Hematopoietic multipotent progenitor cell treated with erythropoietin and hydrocortisone succinate and interleukin-3 and kit ligand, for 17 days (in vitro differentiated cells): ENCODE results near the gene LYG2.
"Not testable (repeated sequence)": the region's sequence is repeated elsewhere in the genome, so short reads cannot be mapped to it uniquely, and the experiment has no call there.

Experiments
- DNase-seq: peaks from one replicate; pipeline ENCODE4 v3.0.0-alpha.2; 2015; ENCODE audit warnings: low spot score

The LYG2 gene, protein sequence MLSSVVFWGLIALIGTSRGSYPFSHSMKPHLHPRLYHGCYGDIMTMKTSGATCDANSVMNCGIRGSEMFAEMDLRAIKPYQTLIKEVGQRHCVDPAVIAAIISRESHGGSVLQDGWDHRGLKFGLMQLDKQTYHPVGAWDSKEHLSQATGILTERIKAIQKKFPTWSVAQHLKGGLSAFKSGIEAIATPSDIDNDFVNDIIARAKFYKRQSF

DNA sequence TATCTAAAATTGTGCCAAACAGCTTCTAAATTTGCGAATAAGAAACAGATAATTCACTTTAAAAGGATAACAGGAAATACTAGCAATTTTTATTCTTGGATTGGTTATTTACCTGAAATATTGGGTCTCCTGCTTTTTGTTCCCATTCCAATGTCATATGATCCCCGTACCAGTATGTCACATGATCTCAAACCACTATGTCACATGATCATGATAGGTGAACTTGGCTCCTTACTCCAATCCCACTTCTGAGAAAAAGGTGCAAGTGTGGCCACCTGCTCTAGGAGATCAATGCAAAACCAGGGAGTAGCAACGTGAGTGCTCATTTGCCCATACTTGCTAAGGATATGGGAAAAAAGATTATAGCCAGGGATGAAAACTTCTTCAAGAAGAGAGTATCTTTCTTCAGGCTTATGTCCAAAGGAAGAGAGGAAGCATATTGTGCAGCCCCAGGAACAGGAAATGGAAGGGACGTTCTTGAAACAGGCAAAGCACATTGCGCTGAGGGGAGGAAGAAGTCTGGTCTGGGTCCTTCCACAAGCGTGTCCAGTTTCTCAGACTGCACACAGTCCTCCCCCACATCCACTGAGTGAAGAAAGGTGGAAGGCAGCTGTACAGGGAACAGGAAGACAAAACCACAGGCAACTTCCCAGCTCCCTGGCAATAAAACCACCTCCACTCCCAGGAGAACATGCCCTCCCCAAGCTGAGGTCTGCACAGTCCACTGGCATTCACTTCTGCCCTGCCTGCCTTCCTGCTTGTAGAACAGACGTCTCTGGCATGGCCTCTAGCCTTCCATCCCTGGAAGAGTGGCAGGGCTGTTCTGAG, at the start of gene LYG2:
TSS of gene LYG2 (minus strand) at position 176 of the 828 bp plus-strand sequence. CDS start 1,406 bp downstream, outside the sequence.
- no peak for DNase-seq

DNA sequence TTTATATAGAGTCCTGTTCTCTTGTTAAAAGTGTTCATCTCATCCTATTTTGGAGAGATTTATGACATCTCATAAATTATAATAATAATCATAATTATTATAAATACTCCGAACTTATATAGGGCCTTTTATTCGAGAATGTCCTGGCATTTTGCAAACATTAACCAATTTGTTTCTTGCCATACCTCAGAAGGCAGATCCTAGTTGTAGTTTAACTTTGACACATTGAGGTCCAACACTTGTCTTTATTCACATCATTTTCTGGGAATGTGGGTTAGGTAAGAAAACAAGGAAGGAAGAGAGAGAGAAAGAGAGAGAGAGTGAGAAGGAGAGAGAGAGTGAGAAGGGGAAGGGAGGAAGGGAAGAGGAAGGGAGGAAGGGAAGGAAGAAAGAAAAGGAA, 45.6 kb upstream of the LYG2 start, which contains the start of gene LYG1:
TSS of gene LYG1 (minus strand) at position 101 of the 400 bp plus-strand sequence. CDS start 5,527 bp downstream, outside the sequence.
- DNase-seq: not testable (repeated sequence)

GRCh38 chr2:99299580-99299979, 44.1 kb upstream of the LYG2 start:
- DNase-seq: no peak

GRCh38 chr2:99297994-99298393, 42.5 kb upstream of the LYG2 start:
- no peak for DNase-seq

- no peak for DNase-seq
Measured at GRCh38 chr2:99285526-99285925, 30.1 kb upstream of the LYG2 start.

DNA sequence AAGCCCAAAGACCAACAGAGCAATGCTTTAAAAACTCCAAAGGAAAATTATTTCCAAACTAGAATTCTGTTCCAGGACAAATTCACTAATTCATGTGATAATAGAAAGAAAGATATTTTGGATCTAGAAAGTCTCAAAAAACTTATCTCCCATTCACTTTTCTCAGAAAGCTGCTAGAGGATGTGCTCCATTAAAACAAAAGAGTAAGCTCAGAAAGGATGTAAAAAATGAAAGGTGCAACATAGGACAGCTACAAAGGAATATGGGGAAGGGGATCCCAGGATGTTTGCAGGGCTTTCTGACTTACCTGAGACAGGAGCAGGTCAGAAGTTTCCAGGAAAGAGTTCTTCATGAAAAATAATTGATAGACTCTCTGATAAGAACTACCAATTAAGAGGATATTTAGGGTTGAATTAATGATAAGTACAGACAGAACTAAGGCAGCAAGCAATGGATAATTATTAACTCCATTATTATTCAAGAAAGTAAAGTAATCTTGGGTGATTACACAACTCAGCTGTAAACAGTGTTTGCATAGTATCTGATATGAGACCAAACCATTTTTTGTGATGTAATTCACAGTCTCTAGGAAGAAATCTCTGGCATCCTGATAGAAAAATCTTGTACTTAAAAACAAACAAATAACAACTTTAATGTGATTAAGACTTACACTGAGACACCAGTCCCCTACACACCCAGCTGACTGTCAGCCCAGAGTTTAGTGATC, 24.7 kb upstream of the LYG2 start:
- no peak for DNase-seq

GRCh38 chr2:99278793-99279291, 23.4 kb upstream of the LYG2 start:
- no peak for DNase-seq

GRCh38 chr2:99278195-99278765, 22.8 kb upstream of the LYG2 start:
- DNase-seq: not testable (repeated sequence)

DNA sequence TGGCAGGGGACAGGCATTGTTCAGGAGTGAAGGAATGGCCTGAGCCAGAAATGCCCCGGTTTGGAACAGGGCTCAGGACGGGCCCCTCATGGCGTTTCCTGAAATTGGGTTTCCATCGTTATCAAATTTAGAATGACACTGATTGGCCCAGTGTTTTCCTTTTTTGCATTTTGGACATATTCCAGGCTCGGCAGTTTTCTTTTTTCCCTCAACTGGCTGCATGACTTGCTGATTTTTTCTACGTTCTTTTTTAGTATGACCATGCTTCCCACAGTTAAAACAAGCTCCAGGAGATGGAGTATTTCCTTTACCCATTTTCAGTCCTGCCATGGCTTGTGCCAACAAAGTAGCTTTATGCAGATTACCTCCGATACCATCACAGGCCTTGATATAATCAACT, 20.4 kb upstream of the LYG2 start:
- DNase-seq: no peak

GRCh38 chr2:99261242-99261641, 5.8 kb upstream of the LYG2 start:
- no peak for DNase-seq

DNA sequence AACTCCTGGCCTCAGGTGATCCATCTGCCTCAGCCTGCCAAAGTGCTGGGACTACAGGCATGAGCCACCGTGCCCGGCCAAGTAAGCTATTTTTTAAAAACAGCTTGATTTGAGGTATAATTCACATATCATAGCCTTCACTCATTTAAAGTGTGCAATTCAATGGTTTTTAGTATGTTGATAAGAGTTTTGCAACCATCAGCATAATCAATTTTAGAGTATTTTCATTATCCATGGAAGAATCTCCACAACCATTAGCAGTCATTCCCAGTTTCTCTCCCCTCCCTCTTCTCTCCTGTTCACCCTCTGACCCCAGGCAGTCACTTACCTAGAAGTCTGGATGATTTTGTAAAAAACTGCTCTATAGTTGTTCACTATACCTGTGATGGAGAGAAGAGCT, 4.7 kb upstream of the LYG2 start:
- DNase-seq: no peak

GRCh38 chr2:99259465-99259864, 4.0 kb upstream of the LYG2 start:
- no peak for DNase-seq

GRCh38 chr2:99256677-99257076, 1.2 kb upstream of the LYG2 start:
- DNase-seq: no peak

DNA sequence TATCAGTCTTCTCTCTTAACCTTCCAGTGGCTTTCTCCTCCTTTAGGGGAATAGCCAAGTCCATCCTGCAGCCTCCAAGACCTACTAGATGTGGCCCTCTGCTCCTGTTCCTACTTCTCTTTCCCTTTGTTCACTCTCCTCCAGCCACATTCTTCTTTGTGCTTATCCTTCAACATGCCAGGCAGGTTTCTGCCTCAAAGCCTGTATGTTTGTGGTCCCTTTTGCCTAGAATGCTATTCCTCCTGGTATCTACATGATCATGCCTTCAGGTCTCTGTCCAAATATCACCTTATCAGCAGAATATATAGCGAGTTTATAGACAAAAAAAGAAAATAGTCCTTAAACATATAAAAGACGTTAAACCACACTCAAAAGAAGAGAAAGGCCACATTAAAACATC, 5.5 kb downstream of the LYG2 start:
- no peak for DNase-seq

GRCh38 chr2:99242151-99242550, 13.3 kb downstream of the LYG2 start:
- no peak for DNase-seq

GRCh38 chr2:99240431-99240830, 15.0 kb downstream of the LYG2 start:
- DNase-seq: no peak

GRCh38 chr2:99238599-99238998, 16.9 kb downstream of the LYG2 start:
- DNase-seq: no peak

DNA sequence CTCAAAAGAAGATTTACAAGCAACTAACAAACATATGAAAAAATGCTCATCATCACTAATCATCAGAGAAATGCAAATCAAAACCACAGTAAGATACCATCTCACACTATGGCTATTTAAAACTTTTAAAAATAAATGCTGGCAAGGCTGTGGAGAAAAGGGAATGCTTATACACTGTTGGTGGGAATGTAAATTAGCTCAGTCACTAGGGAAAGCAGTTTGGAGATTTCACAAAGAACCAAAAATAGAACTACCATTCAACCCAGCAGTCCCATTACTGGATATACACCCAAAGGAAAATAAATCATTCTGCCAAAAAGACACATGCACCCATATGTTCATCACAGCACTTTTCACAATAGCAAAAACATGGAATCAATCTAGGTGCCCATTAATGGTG, 22.3 kb downstream of the LYG2 start:
- DNase-seq: not testable (repeated sequence)

DNA sequence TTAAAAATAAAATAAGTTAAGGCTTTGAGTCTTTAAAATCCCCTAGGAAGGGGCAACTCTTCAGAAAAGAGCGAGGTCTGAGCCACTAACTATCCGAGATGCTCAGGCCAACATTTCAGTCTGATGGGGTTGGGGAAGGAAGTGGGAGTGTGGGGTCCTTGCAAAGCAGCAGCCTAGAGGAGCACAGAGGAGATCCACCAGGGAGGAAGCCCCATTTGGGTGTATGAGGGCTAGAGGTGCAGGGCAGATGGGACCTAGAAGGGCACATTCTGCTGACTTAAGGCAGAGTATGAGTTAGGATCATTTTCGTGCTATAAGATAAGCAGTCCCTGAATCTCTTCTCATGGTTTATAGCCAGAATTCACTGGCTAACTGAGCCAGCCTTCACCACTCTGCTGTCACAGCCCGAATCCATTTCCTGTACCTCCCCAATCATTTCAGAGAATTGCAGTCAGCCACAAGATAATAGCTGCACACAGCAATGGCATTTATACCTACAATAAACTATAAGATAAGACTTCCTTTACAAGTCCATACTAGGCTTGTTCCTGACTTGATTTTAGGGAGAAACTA, 37.5 kb downstream of the LYG2 start:
- no peak for DNase-seq

DNA sequence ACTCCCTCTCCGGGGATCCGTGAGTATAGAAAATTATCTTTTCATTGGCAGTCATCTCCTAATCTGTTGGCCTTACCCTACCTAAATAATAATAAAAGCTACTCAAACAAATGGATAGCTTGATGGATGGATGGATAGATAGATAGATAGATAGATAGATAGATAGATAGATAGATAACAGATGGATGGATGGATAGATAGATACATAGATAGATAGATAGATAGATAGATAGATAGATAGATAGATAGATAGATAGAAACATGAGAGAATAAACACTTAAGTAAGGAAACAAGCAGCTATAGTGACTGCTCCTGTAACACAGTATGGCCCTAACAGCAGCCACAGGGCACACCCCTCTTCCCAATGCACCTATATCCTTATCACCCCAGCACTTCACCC, 39.4 kb downstream of the LYG2 start:
- DNase-seq: no peak

- DNase-seq: no peak
Measured at GRCh38 chr2:99205491-99205890, 50.0 kb downstream of the LYG2 start.
